ENCODE measurements around the gene SMIM35. TPM values are rescaled to one million over a fixed set of nuclear protein-coding genes. Genes with fewer than 3 reads are reported as not detected.

Gene SMIM35
- polyA plus RNA-seq, 1 of the 3 experiments (the other 2 are of a cell fraction) = not detected

GRCh38 chr11:118081241-118081958, 5.4 kb downstream of the SMIM35 start:
- no peak for DNase-seq
- Histone ChIP-seq H3K79me2 (ENCODE audit: insufficient read depth) (no peaks in the 10 kb centered on the region), H2AFZ (ENCODE audit: low read depth) (no peak overlapping the region), H3K9me3 (no peaks in the 10 kb centered on the region), H3K36me3 (replicated peaks in 1 of 2; ENCODE audit: control insufficient read depth in 1 of 2, insufficient read depth in 2 of 2, low read length in 1 of 2) (no peaks in the 10 kb centered on the region), H3K4me3 (ENCODE audit: low read depth in 2 of 2, low read length in 1 of 2) (no peak overlapping the region), H3K4me2 (no peak overlapping the region), H3K9ac (no peak overlapping the region), H3K27ac (ENCODE audit: low read depth in 2 of 2, low read length in 1 of 2) (no peak overlapping the region), H3K27me3 (ENCODE audit: insufficient read depth) (peaks cover 19% of the 10 kb centered on the region; the same call in 1 of the 2 replicates), H3K4me1 (ENCODE audit: control insufficient read depth in 1 of 2, insufficient read depth in 2 of 2, low read depth in 1 of 2, low read length in 1 of 2) (no peaks in the 10 kb centered on the region), H3K9me2 (no peaks in the 10 kb centered on the region), H4K20me1 (ENCODE audit: insufficient read depth) (no peaks in the 10 kb centered on the region), H3F3A (replicated peaks; ENCODE audit: insufficient read depth) (no peaks in the 10 kb centered on the region)
- TF ChIP-seq, protein P1, sequence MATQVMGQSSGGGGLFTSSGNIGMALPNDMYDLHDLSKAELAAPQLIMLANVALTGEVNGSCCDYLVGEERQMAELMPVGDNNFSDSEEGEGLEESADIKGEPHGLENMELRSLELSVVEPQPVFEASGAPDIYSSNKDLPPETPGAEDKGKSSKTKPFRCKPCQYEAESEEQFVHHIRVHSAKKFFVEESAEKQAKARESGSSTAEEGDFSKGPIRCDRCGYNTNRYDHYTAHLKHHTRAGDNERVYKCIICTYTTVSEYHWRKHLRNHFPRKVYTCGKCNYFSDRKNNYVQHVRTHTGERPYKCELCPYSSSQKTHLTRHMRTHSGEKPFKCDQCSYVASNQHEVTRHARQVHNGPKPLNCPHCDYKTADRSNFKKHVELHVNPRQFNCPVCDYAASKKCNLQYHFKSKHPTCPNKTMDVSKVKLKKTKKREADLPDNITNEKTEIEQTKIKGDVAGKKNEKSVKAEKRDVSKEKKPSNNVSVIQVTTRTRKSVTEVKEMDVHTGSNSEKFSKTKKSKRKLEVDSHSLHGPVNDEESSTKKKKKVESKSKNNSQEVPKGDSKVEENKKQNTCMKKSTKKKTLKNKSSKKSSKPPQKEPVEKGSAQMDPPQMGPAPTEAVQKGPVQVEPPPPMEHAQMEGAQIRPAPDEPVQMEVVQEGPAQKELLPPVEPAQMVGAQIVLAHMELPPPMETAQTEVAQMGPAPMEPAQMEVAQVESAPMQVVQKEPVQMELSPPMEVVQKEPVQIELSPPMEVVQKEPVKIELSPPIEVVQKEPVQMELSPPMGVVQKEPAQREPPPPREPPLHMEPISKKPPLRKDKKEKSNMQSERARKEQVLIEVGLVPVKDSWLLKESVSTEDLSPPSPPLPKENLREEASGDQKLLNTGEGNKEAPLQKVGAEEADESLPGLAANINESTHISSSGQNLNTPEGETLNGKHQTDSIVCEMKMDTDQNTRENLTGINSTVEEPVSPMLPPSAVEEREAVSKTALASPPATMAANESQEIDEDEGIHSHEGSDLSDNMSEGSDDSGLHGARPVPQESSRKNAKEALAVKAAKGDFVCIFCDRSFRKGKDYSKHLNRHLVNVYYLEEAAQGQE (IDR thresholded peaks at IDR 0.05; ENCODE audit: low read depth, low read length) = no peak
- TF ChIP-seq, protein P2, sequence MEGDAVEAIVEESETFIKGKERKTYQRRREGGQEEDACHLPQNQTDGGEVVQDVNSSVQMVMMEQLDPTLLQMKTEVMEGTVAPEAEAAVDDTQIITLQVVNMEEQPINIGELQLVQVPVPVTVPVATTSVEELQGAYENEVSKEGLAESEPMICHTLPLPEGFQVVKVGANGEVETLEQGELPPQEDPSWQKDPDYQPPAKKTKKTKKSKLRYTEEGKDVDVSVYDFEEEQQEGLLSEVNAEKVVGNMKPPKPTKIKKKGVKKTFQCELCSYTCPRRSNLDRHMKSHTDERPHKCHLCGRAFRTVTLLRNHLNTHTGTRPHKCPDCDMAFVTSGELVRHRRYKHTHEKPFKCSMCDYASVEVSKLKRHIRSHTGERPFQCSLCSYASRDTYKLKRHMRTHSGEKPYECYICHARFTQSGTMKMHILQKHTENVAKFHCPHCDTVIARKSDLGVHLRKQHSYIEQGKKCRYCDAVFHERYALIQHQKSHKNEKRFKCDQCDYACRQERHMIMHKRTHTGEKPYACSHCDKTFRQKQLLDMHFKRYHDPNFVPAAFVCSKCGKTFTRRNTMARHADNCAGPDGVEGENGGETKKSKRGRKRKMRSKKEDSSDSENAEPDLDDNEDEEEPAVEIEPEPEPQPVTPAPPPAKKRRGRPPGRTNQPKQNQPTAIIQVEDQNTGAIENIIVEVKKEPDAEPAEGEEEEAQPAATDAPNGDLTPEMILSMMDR (IDR thresholded peaks at IDR 0.05) = no peak
- no peak for TF ChIP-seq GABPA (IDR thresholded peaks at IDR 0.05; ENCODE audit: low read depth)
- no peak for TF ChIP-seq JUND (IDR thresholded peaks at IDR 0.05)
- TF ChIP-seq, protein P3, sequence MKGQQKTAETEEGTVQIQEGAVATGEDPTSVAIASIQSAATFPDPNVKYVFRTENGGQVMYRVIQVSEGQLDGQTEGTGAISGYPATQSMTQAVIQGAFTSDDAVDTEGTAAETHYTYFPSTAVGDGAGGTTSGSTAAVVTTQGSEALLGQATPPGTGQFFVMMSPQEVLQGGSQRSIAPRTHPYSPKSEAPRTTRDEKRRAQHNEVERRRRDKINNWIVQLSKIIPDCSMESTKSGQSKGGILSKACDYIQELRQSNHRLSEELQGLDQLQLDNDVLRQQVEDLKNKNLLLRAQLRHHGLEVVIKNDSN (IDR thresholded peaks at IDR 0.05; ENCODE audit: borderline replicate concordance, low read depth) = no peak
- TF ChIP-seq, protein P4, sequence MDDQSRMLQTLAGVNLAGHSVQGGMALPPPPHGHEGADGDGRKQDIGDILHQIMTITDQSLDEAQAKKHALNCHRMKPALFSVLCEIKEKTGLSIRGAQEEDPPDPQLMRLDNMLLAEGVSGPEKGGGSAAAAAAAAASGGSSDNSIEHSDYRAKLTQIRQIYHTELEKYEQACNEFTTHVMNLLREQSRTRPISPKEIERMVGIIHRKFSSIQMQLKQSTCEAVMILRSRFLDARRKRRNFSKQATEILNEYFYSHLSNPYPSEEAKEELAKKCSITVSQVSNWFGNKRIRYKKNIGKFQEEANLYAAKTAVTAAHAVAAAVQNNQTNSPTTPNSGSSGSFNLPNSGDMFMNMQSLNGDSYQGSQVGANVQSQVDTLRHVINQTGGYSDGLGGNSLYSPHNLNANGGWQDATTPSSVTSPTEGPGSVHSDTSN (IDR thresholded peaks at IDR 0.05) = no peak
- TF ChIP-seq, protein P5, sequence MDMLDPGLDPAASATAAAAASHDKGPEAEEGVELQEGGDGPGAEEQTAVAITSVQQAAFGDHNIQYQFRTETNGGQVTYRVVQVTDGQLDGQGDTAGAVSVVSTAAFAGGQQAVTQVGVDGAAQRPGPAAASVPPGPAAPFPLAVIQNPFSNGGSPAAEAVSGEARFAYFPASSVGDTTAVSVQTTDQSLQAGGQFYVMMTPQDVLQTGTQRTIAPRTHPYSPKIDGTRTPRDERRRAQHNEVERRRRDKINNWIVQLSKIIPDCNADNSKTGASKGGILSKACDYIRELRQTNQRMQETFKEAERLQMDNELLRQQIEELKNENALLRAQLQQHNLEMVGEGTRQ (IDR thresholded peaks at IDR 0.05; ENCODE audit: borderline replicate concordance, low read depth, low read length) = no peak
- TF ChIP-seq, protein P6, sequence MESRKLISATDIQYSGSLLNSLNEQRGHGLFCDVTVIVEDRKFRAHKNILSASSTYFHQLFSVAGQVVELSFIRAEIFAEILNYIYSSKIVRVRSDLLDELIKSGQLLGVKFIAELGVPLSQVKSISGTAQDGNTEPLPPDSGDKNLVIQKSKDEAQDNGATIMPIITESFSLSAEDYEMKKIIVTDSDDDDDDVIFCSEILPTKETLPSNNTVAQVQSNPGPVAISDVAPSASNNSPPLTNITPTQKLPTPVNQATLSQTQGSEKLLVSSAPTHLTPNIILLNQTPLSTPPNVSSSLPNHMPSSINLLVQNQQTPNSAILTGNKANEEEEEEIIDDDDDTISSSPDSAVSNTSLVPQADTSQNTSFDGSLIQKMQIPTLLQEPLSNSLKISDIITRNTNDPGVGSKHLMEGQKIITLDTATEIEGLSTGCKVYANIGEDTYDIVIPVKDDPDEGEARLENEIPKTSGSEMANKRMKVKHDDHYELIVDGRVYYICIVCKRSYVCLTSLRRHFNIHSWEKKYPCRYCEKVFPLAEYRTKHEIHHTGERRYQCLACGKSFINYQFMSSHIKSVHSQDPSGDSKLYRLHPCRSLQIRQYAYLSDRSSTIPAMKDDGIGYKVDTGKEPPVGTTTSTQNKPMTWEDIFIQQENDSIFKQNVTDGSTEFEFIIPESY (IDR thresholded peaks at IDR 0.05; ENCODE audit: borderline replicate concordance, low read depth) = no peak
- no peak for TF ChIP-seq RAD21 (IDR thresholded peaks at IDR 0.05; ENCODE audit: low read length)
- TF ChIP-seq TEAD4 (IDR thresholded peaks at IDR 0.05; ENCODE audit: borderline replicate concordance, insufficient read depth) = no peak
- TF ChIP-seq MEF2A (IDR thresholded peaks at IDR 0.05; ENCODE audit: borderline replicate concordance, low read depth) = no peak
- TF ChIP-seq YY1 (IDR thresholded peaks at IDR 0.05; ENCODE audit: low read depth) = no peak
- no peak for TF ChIP-seq MAX (IDR thresholded peaks at IDR 0.05; ENCODE audit: low read depth)
- no peak for TF ChIP-seq RFX5 (IDR thresholded peaks at IDR 0.05; ENCODE audit: low read length)
- TF ChIP-seq TCF12 (IDR thresholded peaks at IDR 0.05) = no peak
- no peak for TF ChIP-seq RXRA (IDR thresholded peaks at IDR 0.05; ENCODE audit: borderline replicate concordance, low read depth)
- no peak for TF ChIP-seq TAF1 (IDR thresholded peaks at IDR 0.05; ENCODE audit: borderline replicate concordance, low read depth, low read length)
- TF ChIP-seq EP300 (IDR thresholded peaks at IDR 0.05; ENCODE audit: borderline replicate concordance in 1 of 2, low read depth in 1 of 2, low read length in 1 of 2) = no peak
- no peak for TF ChIP-seq GATA2 (CRISPR knock-in tag; IDR thresholded peaks at IDR 0.05)
- no peak for TF ChIP-seq NFIC (IDR thresholded peaks at IDR 0.05; ENCODE audit: borderline replicate concordance)
- 48% methylated on average over 9 of the region's 18 CpGs for WGBS (ENCODE audit: low lambda C conversion rate)
- CTCF ChIA-PET = interaction anchor here (2.4 kb wide), 1 partner anchor 134 kb away, joined by 12 read pairs; no protein-coding TSS in a partner anchor
- POLR2A ChIA-PET = no interaction called here

Data from SK-N-SH (cell line).